ENCODE results near the gene PTGIS.

PTGIS gene

GRCh38 chr20:49560186-49560585 is 7.8 kb downstream of the PTGIS start:
- no peak for DNase-seq (ENCODE audit: low read depth, low spot score)

GRCh38 chr20:49559411-49560081 is 8.4 kb downstream of the PTGIS start:
- no peak for DNase-seq (ENCODE audit: low read depth, low spot score)

GRCh38 chr20:49558826-49559225 is 9.1 kb downstream of the PTGIS start:
- no peak for DNase-seq (ENCODE audit: low read depth, low spot score)

GRCh38 chr20:49557449-49557848 is 10.5 kb downstream of the PTGIS start:
- DNase-seq (ENCODE audit: low read depth, low spot score), result no peak

GRCh38 chr20:49556621-49557020 is 11.3 kb downstream of the PTGIS start:
- DNase-seq (ENCODE audit: low read depth, low spot score), result no peak

GRCh38 chr20:49549801-49550551 is 18.0 kb downstream of the PTGIS start:
- DNase-seq (ENCODE audit: low read depth, low spot score), result no peak

GRCh38 chr20:49548371-49548947 is 19.5 kb downstream of the PTGIS start:
- DNase-seq (ENCODE audit: low read depth, low spot score), result no peak

- no peak for DNase-seq (ENCODE audit: low read depth, low spot score)
These were observed 22.4 kb downstream of the PTGIS start for GRCh38 chr20:49545572-49545971.

- DNase-seq (ENCODE audit: low read depth, low spot score), result no peak
These were observed 23.4 kb downstream of the PTGIS start for GRCh38 chr20:49544535-49544934.

GRCh38 chr20:49543858-49544437 is 24.0 kb downstream of the PTGIS start:
- DNase-seq (ENCODE audit: low read depth, low spot score), result no peak

- DNase-seq (ENCODE audit: low read depth, low spot score), result no peak
These were observed 24.7 kb downstream of the PTGIS start for GRCh38 chr20:49543071-49543857.

- no peak for DNase-seq (ENCODE audit: low read depth, low spot score)
These were observed 25.4 kb downstream of the PTGIS start for GRCh38 chr20:49542514-49542991.

- peak; percentile 46 for DNase-seq (ENCODE audit: low read depth, low spot score)
These were observed 26.0 kb downstream of the PTGIS start for GRCh38 chr20:49541733-49542513.

- DNase-seq (ENCODE audit: low read depth, low spot score), result no peak
These were observed 27.1 kb downstream of the PTGIS start for GRCh38 chr20:49540687-49541435.

GRCh38 chr20:49540232-49540620 is 27.7 kb downstream of the PTGIS start:
- no peak for DNase-seq (ENCODE audit: low read depth, low spot score)

- no peak for DNase-seq (ENCODE audit: low read depth, low spot score)
These were observed 28.3 kb downstream of the PTGIS start for GRCh38 chr20:49539481-49540231.

GRCh38 chr20:49538950-49539349 is 29.0 kb downstream of the PTGIS start:
- DNase-seq (ENCODE audit: low read depth, low spot score), result no peak

GRCh38 chr20:49534255-49534712 is 33.7 kb downstream of the PTGIS start:
- peak; percentile 26 for DNase-seq (ENCODE audit: low read depth, low spot score)

GRCh38 chr20:49532285-49532946 is 35.5 kb downstream of the PTGIS start:
- no peak for DNase-seq (ENCODE audit: low read depth, low spot score)

Data from activated CD4-positive, CD25-positive, alpha-beta regulatory T cell treated with anti-CD3 and anti-CD28 coated beads, Interleukin-2, amount 50 U/mL, for 16 hours (primary cell).